Activated naive CD8-positive, alpha-beta T cell treated with anti-CD3 and anti-CD28 coated beads, Interleukin-2, amount 10 ng/mL, durations not matched to agents 7 days and 5 days (primary cell): ENCODE results near the gene TOPBP1. TPM values are rescaled to one million over a fixed set of nuclear protein-coding genes. Genes with fewer than 3 reads are reported as not detected.
A peak's percentile ranks its signal among the peaks of the same experiment; 100 is the strongest.

Experiments
- ATAC-seq: fragments of 150-1000 bp; cut with Tn5 transposase; one replicate; pipeline ENCODE4 v1.10.0; 2021; ENCODE audit warnings: low read depth, moderate library complexity
- POLR2A ChIA-PET: fragments of 350-600 bp; sonication (Branson Sonifier 250); formaldehyde crosslinking; loops from one replicate; lab custom pipeline; 2021; ENCODE audit warnings: antibody characterized with exemption; lab: Charles Lee
- DNase-seq: peaks from one replicate; pipeline ENCODE4 v3.0.0; 2021
- H3K27ac Mint-ChIP-seq: one replicate; pipeline ENCODE4 v1.8.0; 2022; ENCODE audit warnings: mild to moderate bottlenecking, mixed read lengths
- H3K27me3 Mint-ChIP-seq: one replicate; pipeline ENCODE4 v1.8.0; 2022; ENCODE audit warnings: mild to moderate bottlenecking, moderate library complexity, mixed read lengths
- H3K36me3 Mint-ChIP-seq: one replicate; pipeline ENCODE4 v1.8.0; 2021; ENCODE audit warnings: mild to moderate bottlenecking, mixed read lengths
- H3K4me1 Mint-ChIP-seq: one replicate; pipeline ENCODE4 v1.8.0; 2021; ENCODE audit warnings: mixed read lengths
- H3K4me3 Mint-ChIP-seq: one replicate; pipeline ENCODE4 v1.8.0; 2022; ENCODE audit warnings: mild to moderate bottlenecking, moderate library complexity, mixed read lengths
- H3K9me3 Mint-ChIP-seq: one replicate; pipeline ENCODE4 v1.8.0; 2021; ENCODE audit warnings: mixed read lengths
- total RNA-seq, 2 experiments: library from RNA; stranded (reverse); gene quantifications; one replicate each; pipeline ENCODE4 v1.2.3, GENCODE V29; 2021

TOPBP1 gene
- total RNA-seq, result 10 to 100 TPM; 82.0 to 84.0 TPM

DNA sequence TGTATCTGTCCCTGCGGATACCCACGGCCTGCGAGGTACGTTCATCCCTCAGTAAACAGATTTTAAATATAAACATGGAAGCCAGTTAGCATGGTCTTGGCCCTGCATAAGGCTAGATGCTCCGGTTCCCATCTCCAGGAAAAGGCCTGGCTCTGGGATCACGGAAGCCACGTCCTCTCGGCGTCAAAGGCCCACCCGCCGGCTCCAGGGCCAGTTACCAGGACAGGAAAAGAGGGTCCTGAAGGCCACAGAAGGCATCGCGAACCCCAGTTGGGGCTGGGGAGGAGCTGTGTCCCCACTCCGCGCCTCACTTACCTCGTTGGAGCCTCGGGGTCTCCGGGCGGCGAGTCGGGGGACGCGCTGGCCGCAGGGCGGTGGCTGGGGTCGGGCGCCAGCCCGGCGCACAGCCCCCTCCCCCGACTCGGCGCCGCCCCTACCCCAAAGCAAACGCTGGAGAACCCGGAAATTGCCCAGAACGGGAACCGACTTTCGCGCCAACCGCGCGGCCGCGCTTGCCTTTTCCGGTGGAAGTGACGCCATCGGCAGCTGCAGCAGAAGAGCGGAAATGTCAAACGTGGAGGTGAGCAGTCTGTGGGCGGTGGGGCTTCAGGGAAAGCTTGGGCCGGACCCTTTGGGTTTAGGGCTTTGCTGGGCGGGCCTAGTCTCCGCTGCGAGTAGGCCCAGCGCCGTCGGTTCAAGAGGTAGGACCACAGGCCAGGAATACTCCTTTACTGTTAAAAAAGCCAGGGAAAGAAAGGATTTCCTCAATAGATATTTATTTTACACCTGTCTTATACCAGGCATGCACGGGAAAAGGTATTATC is at the start of gene TOPBP1:
TSS of gene TOPBP1 (minus strand) at position 488 of the 824 bp plus-strand sequence. CDS start 814 bp downstream, outside the sequence.
- H3K27ac Mint-ChIP-seq, result peak within 1 kb of the TSS; percentile 97
- POLR2A ChIA-PET, result interaction anchor here (0.6 to 2.5 kb wide), 6 partner anchors 83 to 1244 kb away, joined by 3 to 21 read pairs (median 4); partner anchors contain the start of genes CDV3 and DNAJC13
- no peaks in the 10 kb centered on the region for H3K27me3 Mint-ChIP-seq
- peaks cover 15% of the 10 kb centered on the region for H3K36me3 Mint-ChIP-seq
- DNase-seq (peak; percentile 88), ATAC-seq (peak; percentile 85)
- H3K4me3 Mint-ChIP-seq, result peak within 1 kb of the TSS; percentile 97
- peaks cover 35% of the 10 kb centered on the region for H3K4me1 Mint-ChIP-seq
- H3K9me3 Mint-ChIP-seq, result no peaks in the 10 kb centered on the region

DNA sequence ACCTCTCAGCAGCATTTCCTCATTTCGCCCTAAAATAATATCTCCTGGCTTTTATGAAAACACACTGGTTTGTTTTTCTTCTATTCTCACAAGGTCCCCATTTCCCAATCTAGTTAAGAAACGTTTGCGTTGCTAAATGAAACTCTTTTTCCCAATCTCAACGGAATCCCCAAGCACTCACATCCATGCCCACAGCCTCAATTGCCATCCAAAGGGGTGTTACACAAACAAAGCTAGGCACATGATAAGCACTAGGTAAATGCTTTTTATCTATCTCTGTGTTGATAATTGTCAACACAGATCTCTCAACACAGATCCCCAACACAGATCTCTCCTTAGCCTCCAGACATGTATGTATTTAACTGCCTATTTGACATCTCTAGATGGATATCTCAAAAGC is 49.3 kb upstream of the TOPBP1 start:
- POLR2A ChIA-PET, result no interaction called here
- Mint-ChIP-seq H3K36me3 (no peaks in the 10 kb centered on the region), H3K27ac (no peak overlapping the region), H3K27me3 (peaks cover 19% of the 10 kb centered on the region), H3K4me1 (no peaks in the 10 kb centered on the region), H3K4me3 (no peak overlapping the region), H3K9me3 (no peaks in the 10 kb centered on the region)
- ATAC-seq, result no peak
- no peak for DNase-seq

DNA sequence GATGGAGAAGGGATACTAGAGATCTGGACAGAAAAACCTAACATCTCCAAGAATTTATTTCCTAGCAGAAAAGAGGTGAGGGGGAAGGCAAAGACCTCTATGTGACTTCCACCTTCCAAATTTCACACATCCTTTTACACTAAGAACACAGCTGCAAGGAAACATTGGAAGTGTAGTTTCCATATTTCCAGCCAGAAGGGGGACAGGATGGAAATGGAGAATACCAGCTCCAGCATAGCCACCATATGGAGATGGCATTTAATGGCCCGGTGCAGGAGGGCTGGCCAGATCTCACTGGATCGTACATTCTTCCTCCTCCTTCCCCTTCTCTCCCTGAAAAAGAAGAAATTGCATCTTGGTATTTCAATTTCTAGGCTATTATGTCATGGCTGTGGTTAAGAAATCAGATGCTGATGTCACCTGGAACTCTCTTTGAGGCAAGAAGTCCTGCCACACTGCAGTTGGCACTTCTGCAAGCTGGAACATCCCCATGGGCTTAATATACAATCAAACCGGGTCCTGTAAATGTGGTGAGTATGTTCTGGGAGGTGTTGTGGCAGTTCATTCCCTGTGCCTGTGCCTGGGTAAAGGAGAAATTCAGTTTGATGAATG is 47.5 kb upstream of the TOPBP1 start:
- ATAC-seq (no peak), DNase-seq (no peak)
- POLR2A ChIA-PET, result no interaction called here
- Mint-ChIP-seq H3K4me3 (no peak overlapping the region), H3K4me1 (no peaks in the 10 kb centered on the region), H3K27ac (no peak overlapping the region), H3K9me3 (no peaks in the 10 kb centered on the region), H3K27me3 (peaks cover 29% of the 10 kb centered on the region), H3K36me3 (no peaks in the 10 kb centered on the region)

DNA sequence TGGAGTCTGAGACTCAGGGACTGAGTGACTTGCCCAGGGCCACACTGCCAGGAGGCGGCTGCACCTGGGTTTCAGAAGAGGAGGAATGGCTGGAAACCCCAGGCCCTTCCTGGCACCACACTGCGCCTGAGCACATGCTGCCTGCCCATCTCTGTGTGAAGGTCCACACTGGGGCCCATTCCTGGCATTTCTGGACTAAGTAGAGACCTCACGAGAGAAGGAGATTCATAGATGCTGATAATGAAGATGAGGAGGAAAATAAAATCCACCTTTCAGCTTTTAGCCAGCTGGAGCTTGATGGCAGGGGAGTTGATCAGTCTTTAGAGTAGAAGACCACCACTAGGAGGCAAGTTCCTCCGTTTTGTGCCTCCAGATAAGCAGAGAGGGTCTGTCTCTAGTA is 44.3 kb upstream of the TOPBP1 start:
- H3K27me3 Mint-ChIP-seq, result peaks cover 29% of the 10 kb centered on the region
- H3K9me3 Mint-ChIP-seq, result no peaks in the 10 kb centered on the region
- no peak overlapping the region for H3K4me3 Mint-ChIP-seq
- ATAC-seq (no peak), DNase-seq (no peak)
- H3K36me3 Mint-ChIP-seq, result no peaks in the 10 kb centered on the region
- no peaks in the 10 kb centered on the region for H3K4me1 Mint-ChIP-seq
- H3K27ac Mint-ChIP-seq, result no peak overlapping the region
- POLR2A ChIA-PET, result no interaction called here

DNA sequence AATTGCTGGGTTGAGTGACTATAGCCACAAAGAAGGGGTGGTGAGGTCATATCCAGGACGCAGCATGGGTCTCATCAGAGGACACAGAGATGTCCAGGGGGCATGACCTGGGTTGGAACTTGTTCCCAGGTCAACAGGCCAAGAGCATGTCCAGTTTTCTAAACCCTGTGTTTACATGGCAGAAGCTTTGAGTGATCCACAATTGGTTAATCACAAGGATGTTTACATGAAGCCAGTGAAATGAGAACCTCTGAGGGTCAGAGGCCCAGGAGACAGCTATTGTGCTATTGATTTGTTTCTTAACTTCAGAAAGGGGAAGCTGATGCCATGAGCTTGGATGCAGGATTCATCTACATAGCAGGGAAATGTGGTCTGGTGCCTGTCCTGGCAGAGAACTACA is 42.2 kb upstream of the TOPBP1 start:
- peaks cover 22% of the 10 kb centered on the region for H3K27me3 Mint-ChIP-seq
- POLR2A ChIA-PET, result no interaction called here
- no peak overlapping the region for H3K27ac Mint-ChIP-seq
- ATAC-seq (no peak), DNase-seq (no peak)
- H3K9me3 Mint-ChIP-seq, result no peaks in the 10 kb centered on the region
- no peaks in the 10 kb centered on the region for H3K36me3 Mint-ChIP-seq
- H3K4me3 Mint-ChIP-seq, result no peak overlapping the region
- no peaks in the 10 kb centered on the region for H3K4me1 Mint-ChIP-seq

DNA sequence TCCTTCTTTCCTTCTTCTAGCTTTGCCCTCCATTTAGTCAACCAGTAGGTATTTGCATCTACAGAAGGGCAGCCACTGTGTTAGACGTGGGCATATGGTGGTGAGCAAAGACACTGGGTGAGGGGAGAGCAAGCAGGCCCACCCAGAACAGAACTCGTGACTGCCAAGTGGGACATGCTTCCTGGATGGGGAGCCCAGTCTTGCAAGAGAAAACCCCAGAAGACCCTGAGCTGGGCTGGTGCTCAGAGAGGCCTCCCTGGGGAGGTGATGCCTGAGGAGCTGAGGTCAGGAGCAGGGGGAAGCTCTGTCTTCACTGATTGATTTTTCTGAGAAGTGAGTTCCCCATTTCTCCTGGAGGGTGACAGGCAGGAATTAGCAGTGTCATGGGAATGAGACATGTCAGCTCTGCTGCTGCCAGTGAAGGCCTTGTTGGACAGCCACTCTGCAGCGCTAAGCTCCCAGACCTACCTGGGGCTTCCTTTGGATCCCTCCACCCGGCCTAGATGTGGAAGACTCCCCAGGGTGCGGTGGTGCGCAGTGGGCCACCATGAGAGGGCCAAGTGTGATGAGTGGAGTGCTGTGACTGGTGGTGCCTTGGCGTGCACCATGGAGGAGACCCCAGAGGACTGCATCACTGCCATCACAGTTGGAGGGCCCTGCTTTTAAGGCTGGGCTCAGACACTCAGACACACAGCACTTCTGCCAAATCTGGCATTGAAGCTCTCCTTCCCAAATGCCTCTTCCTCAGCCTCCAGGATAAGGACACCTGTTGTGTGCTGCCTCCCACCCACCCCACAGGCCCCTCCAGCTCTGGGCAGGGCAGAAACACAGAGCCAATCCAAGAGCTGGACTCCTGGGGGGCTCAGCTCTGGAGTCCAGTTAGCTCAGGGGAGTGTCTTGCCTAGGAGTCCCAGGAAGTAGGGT is 40.0 kb upstream of the TOPBP1 start:
- Mint-ChIP-seq H3K4me3 (no peak overlapping the region), H3K36me3 (no peaks in the 10 kb centered on the region), H3K9me3 (no peaks in the 10 kb centered on the region), H3K27me3 (peaks cover 15% of the 10 kb centered on the region), H3K4me1 (no peaks in the 10 kb centered on the region), H3K27ac (no peak overlapping the region)
- DNase-seq, result no peak
- no peak for ATAC-seq
- POLR2A ChIA-PET, result no interaction called here

DNA sequence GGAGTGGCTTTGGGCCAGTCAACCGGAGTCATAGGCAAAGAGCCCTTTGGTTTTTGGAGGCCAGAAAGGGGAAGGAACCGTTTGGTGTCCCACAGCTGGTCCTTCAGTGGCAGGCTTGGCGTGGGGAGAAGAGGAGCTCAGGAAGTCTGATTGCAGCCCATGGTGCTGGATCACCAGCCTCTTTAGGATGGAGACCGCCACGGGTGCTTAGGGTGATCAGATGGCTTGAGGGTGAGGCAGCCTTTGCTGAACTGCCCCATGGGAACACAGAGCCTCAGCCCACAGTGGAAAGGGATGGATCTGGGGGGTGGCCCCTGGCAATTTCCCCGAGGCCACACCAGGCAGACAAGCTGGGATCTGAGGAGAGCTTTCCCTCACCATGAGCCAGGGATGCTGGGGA is 38.6 kb upstream of the TOPBP1 start:
- H3K27ac Mint-ChIP-seq, result no peak overlapping the region
- no peak overlapping the region for H3K4me3 Mint-ChIP-seq
- H3K9me3 Mint-ChIP-seq, result no peaks in the 10 kb centered on the region
- no peaks in the 10 kb centered on the region for H3K4me1 Mint-ChIP-seq
- POLR2A ChIA-PET, result no interaction called here
- H3K36me3 Mint-ChIP-seq, result no peaks in the 10 kb centered on the region
- DNase-seq (no peak), ATAC-seq (no peak)
- peaks cover 14% of the 10 kb centered on the region for H3K27me3 Mint-ChIP-seq

DNA sequence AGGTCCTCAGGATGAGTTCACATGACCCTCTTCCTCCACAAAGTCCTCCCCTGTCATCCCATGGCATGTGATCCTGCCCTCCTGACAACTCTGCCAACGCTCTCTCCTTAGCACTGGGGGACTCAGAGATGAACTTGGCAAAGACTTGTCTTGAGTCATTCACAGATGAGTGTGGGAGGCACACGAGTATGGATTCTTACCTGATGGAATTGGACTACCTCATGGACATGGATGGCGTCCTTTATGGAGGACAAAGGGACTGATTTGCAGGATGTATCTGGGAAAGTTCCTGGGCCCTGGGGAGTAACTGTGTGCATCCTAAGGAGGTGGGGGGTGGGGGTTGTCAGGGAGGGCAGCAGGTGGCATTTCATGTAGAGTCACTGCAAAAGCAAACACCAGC is 38.2 kb upstream of the TOPBP1 start:
- DNase-seq (no peak), ATAC-seq (no peak)
- POLR2A ChIA-PET, result no interaction called here
- Mint-ChIP-seq H3K36me3 (no peaks in the 10 kb centered on the region), H3K4me3 (no peak overlapping the region), H3K27me3 (peaks cover 12% of the 10 kb centered on the region), H3K27ac (no peak overlapping the region), H3K9me3 (no peaks in the 10 kb centered on the region), H3K4me1 (no peaks in the 10 kb centered on the region)

DNA sequence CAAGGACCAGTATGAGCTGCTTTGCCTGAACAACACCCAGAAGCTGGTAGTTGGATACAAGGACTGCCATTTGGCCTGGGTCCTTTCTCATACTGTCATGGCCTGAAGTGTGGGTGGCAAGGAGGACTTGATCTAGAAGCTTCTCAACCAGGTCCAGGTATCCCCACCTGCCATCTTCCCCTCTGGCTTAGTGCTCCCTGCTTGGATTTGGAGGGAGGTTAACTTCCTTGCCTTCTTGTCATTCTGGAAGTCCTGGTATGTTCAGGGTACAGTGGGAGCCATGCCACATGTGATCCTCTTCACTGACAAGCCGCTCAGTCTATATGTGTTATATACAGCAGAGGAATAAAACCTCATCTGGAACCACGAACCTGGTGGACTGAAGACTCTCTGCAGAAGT is 37.7 kb upstream of the TOPBP1 start:
- H3K4me1 Mint-ChIP-seq, result no peaks in the 10 kb centered on the region
- no peak overlapping the region for H3K4me3 Mint-ChIP-seq
- H3K27ac Mint-ChIP-seq, result no peak overlapping the region
- no peak for DNase-seq
- H3K36me3 Mint-ChIP-seq, result no peaks in the 10 kb centered on the region
- POLR2A ChIA-PET, result no interaction called here
- H3K27me3 Mint-ChIP-seq, result peaks cover 9% of the 10 kb centered on the region
- no peak for ATAC-seq
- H3K9me3 Mint-ChIP-seq, result no peaks in the 10 kb centered on the region

DNA sequence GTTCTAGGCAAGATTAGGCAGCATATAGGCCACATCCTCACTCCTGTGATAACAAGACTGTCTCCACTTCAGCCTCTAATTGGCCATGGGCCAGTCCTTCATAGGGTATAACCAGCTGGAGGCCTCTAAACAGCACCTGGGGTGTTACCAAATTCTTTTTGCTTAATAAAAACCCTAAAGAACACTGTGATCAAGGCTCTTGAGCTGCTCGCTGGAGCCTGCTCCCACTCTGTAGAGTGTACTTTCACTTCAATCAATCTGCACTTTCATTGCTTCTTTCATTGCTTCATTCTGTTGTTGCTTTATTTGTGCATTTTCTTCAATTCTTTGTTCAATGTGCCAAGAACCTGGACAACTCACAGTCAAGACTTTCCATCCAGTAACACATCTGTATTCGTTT is 36.2 kb upstream of the TOPBP1 start:
- Mint-ChIP-seq H3K36me3 (no peaks in the 10 kb centered on the region), H3K4me3 (no peak overlapping the region), H3K27ac (no peak overlapping the region), H3K9me3 (no peaks in the 10 kb centered on the region), H3K27me3 (peaks cover 4% of the 10 kb centered on the region), H3K4me1 (no peaks in the 10 kb centered on the region)
- ATAC-seq (no peak), DNase-seq (no peak)
- POLR2A ChIA-PET, result no interaction called here

DNA sequence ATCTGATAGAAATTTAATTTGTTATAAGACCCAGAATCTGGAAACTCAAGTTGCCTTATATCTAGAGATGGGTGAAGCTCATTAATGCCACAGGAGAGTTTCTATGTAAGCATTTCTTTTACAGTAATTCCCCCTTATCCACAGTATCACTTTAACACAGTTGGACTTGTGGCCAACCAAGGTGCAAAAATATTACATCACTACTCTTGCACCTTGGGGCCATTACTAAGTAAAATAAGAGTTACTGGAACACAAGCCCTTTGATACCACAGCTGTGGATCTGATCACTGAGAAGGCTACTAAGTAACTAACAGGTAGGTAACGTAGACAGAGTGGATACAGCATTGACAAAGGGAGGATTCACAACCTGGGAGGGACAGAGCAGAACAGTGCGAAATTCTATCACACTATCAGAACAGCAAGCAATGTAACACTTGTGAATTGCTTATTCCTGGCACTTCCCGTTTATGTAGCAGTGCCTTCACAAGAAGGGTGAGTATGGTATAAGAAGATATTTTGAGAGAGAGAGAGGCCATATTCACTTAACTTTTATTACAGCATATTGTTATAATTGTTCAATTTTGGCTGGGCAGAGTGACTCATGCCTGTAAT is 33.9 kb upstream of the TOPBP1 start:
- H3K36me3 Mint-ChIP-seq, result no peaks in the 10 kb centered on the region

DNA sequence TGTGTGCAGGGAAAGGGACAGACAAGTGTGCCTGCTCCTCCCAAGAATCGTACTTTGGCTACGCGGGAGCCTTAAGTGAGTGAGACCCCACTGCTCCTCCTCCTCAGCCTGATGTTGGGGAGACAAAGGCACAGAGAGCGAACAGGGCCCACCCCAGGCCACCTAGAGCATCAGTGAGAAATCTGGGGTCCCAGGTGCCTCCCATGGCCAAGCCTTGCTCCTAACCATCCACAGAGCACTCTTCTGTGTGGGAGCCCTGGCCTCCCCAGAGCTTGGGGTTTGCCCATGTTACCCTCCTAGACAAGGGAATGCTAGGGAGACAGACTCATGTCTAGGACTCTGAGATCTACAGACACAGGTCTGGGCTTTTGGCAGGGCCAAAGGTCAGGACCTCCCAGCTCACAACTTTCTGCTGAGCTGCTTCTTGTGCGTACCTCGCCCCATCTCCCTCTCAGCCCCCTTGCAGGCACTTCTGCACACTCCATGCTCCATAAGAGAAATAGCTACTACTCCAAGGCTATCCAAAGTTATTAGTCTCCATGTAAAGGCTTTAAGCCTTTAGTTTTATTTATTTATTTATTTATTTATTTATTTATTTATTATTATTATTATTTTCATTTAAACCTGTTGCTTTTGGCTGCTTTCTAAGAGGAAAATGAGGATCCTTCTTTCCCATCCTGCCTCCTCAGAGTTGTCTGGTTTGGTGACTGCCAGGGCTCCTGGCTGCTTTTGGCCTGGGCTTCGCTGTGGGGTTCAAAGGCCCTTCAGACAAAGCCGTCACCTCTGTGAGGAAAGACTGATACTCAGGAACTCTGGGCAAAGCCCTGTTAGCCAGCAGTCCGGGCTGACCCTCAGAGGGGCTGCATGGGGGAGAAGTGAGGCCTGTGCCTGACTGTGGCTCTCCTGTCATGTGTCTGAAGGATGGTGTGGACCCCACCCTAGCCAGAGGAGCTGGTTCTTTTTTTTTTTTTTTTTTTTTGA is 32.8 kb upstream of the TOPBP1 start:
- H3K4me3 Mint-ChIP-seq, result no peak overlapping the region
- POLR2A ChIA-PET, result no interaction called here

More for the DNA sequence above, 33.9 kb upstream of the TOPBP1 start:
- Mint-ChIP-seq H3K27ac (no peak overlapping the region), H3K4me1 (no peaks in the 10 kb centered on the region), H3K4me3 (no peak overlapping the region), H3K9me3 (no peaks in the 10 kb centered on the region), H3K27me3 (peaks cover 7% of the 10 kb centered on the region)
- POLR2A ChIA-PET, result no interaction called here
- no peak for ATAC-seq
- DNase-seq, result no peak

More for the DNA sequence above, 32.8 kb upstream of the TOPBP1 start:
- Mint-ChIP-seq H3K36me3 (no peaks in the 10 kb centered on the region), H3K27ac (no peak overlapping the region), H3K27me3 (peaks cover 7% of the 10 kb centered on the region), H3K9me3 (no peaks in the 10 kb centered on the region), H3K4me1 (no peaks in the 10 kb centered on the region)
- no peak for DNase-seq
- no peak for ATAC-seq
